HCT116 (cell line): ENCODE results near the gene ZBTB1. TPM values are rescaled to one million over a fixed set of nuclear protein-coding genes. Genes with fewer than 3 reads are reported as not detected.

Experiments used
- ATAC-seq: fragments of 200-7000 bp; cut with Tn5 transposase; 2 replicates; pipeline ENCODE4 v1.9.1; 2020; ENCODE audit warnings: mild to moderate bottlenecking, moderate library complexity
- BruUV-seq: library from RNA; stranded (reverse); fragments of 400-500 nt; replicated peaks from 2 replicates; lab custom pipeline; 2021; lab: Mats Ljungman, UMichigan
- CTCF ChIA-PET: fragments of 300-600 bp; sonication (Branson Sonifier 250); formaldehyde crosslinking; loops from one replicate; lab custom pipeline; 2021; ENCODE audit warnings: antibody characterized with exemption; lab: Charles Lee
- POLR2A ChIA-PET: fragments of 300-600, 350-600 bp; sonication (Branson Sonifier 250); formaldehyde crosslinking; loops from one replicate; lab custom pipeline; 2021; ENCODE audit warnings: antibody characterized with exemption; lab: Charles Lee
- RAD21 ChIA-PET, 2 experiments: fragments of 300-600 bp; sonication (Branson Sonifier 250); formaldehyde crosslinking; loops; one replicate each; lab custom pipeline; 2023; ENCODE audit warnings: low total read pairs in 2 of 2; ENCODE audit not compliant: uncharacterized antibody in 2 of 2, unreplicated experiment in 2 of 2, low non-redundant PET in 1 of 2; lab: Charles Lee
- DNase-seq: peaks from one replicate; pipeline ENCODE4 v3.0.0-alpha.2; 2010; ENCODE audit warnings: low read depth, low spot score
- H2AFZ ChIP-seq: fragments of 200-600 bp; shearing (Covaris generic), sonication (generic); 2 replicates; pipeline ENCODE4 v1.6.1; 2017; ENCODE audit warnings: low read depth, mixed run types, mixed read lengths, antibody characterized with exemption, low read length; ENCODE audit not compliant: poor library complexity, severe bottlenecking
- H3K27ac ChIP-seq: 2 replicates; pipeline ENCODE4 v1.5.1; 2012; ENCODE audit warnings: low read depth, low read length
- H3K27me3 ChIP-seq: fragments of 200-600 bp; sonication (generic); 2 replicates; pipeline ENCODE4 v1.6.1; 2016; ENCODE audit warnings: mixed run types, low read length, mixed read lengths; ENCODE audit not compliant: insufficient read depth
- H3K36me3 ChIP-seq, 2 experiments: fragments of 200-500 bp in 1 of 2; fragments of 200-600 bp in 1 of 2; sonication (Bioruptor generic) in 1 of 2; sonication (generic) in 1 of 2; 2 replicates each; pipeline versions ENCODE4 v1.5.1 to v1.6.1; 2014 to 2016; ENCODE audit warnings: low read length in 2 of 2, inconsistent platforms in 1 of 2, mixed read lengths in 1 of 2, mixed run types in 1 of 2; ENCODE audit not compliant: insufficient read depth in 2 of 2, control insufficient read depth in 1 of 2
- H3K4me1 ChIP-seq, 2 experiments: fragments of 200-600 bp in 1 of 2; sonication (generic) in 1 of 2; 2 replicates each; pipeline versions ENCODE4 v1.5.1 to v1.6.1; 2012 to 2017; ENCODE audit warnings: low read length in 2 of 2, inconsistent platforms in 1 of 2, mild to moderate bottlenecking in 1 of 2, mixed read lengths in 1 of 2, mixed run types in 1 of 2, moderate library complexity in 1 of 2; ENCODE audit not compliant: insufficient read depth in 2 of 2, control insufficient read depth in 1 of 2
- H3K4me2 ChIP-seq: fragments of 200-600 bp; sonication (generic); 2 replicates; pipeline ENCODE4 v1.6.1; 2017; ENCODE audit warnings: mixed run types, low read length, mixed read lengths
- H3K4me3 ChIP-seq, 2 experiments: fragments of 200-600 bp in 1 of 2; sonication (generic) in 1 of 2; replicated peaks in 1 of 2; 2 replicates each; pipeline ENCODE4 v1.5.1; 2011 to 2016; ENCODE audit warnings: low read length in 2 of 2, control low read depth in 1 of 2, low read depth in 1 of 2, mild to moderate bottlenecking in 1 of 2, mixed read lengths in 1 of 2, mixed run types in 1 of 2
- H3K79me2 ChIP-seq: fragments of 200-600 bp; sonication (generic); 2 replicates; pipeline ENCODE4 v1.6.1; 2017; ENCODE audit warnings: mild to moderate bottlenecking, mixed run types, low read length, moderate library complexity, mixed read lengths; ENCODE audit not compliant: insufficient read depth
- H3K9ac ChIP-seq: fragments of 200-600 bp; sonication (generic); 2 replicates; pipeline ENCODE4 v1.6.1; 2016; ENCODE audit warnings: low read length, mixed read lengths
- H3K9me2 ChIP-seq: fragments of 200-600 bp; sonication (generic), shearing (Covaris generic); 2 replicates; pipeline ENCODE4 v1.6.1; 2017; ENCODE audit warnings: mixed run types, mild to moderate bottlenecking, moderate library complexity; ENCODE audit not compliant: insufficient read depth
- H3K9me3 ChIP-seq, 2 experiments: fragments of 200-500 bp in 1 of 2; fragments of 200-600 bp in 1 of 2; sonication (Bioruptor generic) in 1 of 2; sonication (generic) in 1 of 2; 2 replicates each; pipeline ENCODE4 v1.6.1; 2014 to 2017; ENCODE audit warnings: low read length in 2 of 2, mixed read lengths in 2 of 2, inconsistent platforms in 1 of 2, low read depth in 1 of 2, mild to moderate bottlenecking in 1 of 2, mixed run types in 1 of 2, moderate library complexity in 1 of 2; ENCODE audit not compliant: control insufficient read depth in 1 of 2, insufficient read depth in 1 of 2
- H4K20me1 ChIP-seq: fragments of 200-600 bp; sonication (generic), shearing (Covaris generic); 2 replicates; pipeline ENCODE4 v1.6.1; 2017; ENCODE audit warnings: mixed run types, mild to moderate bottlenecking, moderate library complexity; ENCODE audit not compliant: insufficient read depth
- CBX3 ChIP-seq: IDR thresholded peaks from 2 replicates; pipeline ENCODE4 v1.6.1; 2012; ENCODE audit warnings: low read depth
- POLR2AphosphoS5 ChIP-seq: IDR thresholded peaks from 2 replicates; pipeline ENCODE4 v1.6.1; 2011; ENCODE audit warnings: mild to moderate bottlenecking, low read depth, low read length, moderate library complexity
- REST ChIP-seq: IDR thresholded peaks from 2 replicates; pipeline ENCODE4 v1.6.1; 2012; ENCODE audit warnings: low read depth
- YY1 ChIP-seq: IDR thresholded peaks from 2 replicates; pipeline ENCODE4 v1.6.1; 2011; ENCODE audit warnings: low read length, low read depth, moderate library complexity, mild to moderate bottlenecking; ENCODE audit not compliant: insufficient replicate concordance; ENCODE audit errors: extremely low read depth
- ZNF274 ChIP-seq: fragments of 200-500 bp; sonication (Bioruptor generic); IDR thresholded peaks from 2 replicates; pipeline ENCODE4 v1.6.1; 2014; ENCODE audit warnings: mild to moderate bottlenecking, low read depth, low read length, inconsistent platforms
- intact Hi-C: fragments of 100-400 bp; cut with micrococcal nuclease; formaldehyde crosslinking; loops from 2 replicates; pipeline ENCODE4 v1.10.0; 2022
- total RNA-seq: library from RNA; stranded (reverse); gene quantifications from one replicate; pipeline ENCODE4 v1.2.1, GENCODE V29; 2021; ENCODE audit not compliant: unreplicated experiment

ZBTB1 gene
- total RNA-seq, 1 experiment from 2014 or later: 20.6 TPM

- peaks cover 76% of the 10 kb centered on the region for H3K79me2 ChIP-seq
- no TSS peak for BruUV-seq
- ATAC-seq: peak; percentile 8
- DNase-seq: no peak
- no peaks in the 10 kb centered on the region for H3K9me3 ChIP-seq
- no peaks in the 10 kb centered on the region for H3K9me2 ChIP-seq
- peaks cover 30 to 51% of the 10 kb centered on the region in 2 experiments for H3K4me1 ChIP-seq
- H3K27me3 ChIP-seq: no peaks in the 10 kb centered on the region
- H3K9ac ChIP-seq: peak overlapping the region; percentile 85
- POLR2A ChIA-PET: no interaction called here
- H3K36me3 ChIP-seq: peaks cover 0 to 3% of the 10 kb centered on the region in 2 experiments; a peak in 1 of 4 replicates
- peak overlapping the region; percentile 74 to 97 for H3K4me3 ChIP-seq
- no peak overlapping the region for H2AFZ ChIP-seq
- TF ChIP-seq REST (no peak), YY1 (no peak), CBX3 (no peak), POLR2AphosphoS5 (no peak), ZNF274 (no peak)
- CTCF ChIA-PET: interaction anchor here (3.2 kb wide), 1 partner anchor 8 kb away, joined by 9 read pairs; no protein-coding TSS in a partner anchor
- H3K27ac ChIP-seq: peak overlapping the region; percentile 95
- RAD21 ChIA-PET: no interaction called here
- no peaks in the 10 kb centered on the region for H4K20me1 ChIP-seq
- intact Hi-C loops: no loop called here
- H3K4me2 ChIP-seq: peak overlapping the region; percentile 89
Observed at GRCh38 chr14:64502887-64503433, 1.6 kb upstream of the ZBTB1 start.
